Caco-2 (cell line): ENCODE results near the gene NUMA1. TPM values are rescaled to one million over a fixed set of nuclear protein-coding genes. Genes with fewer than 3 reads are reported as not detected.

Experiments used
- BruUV-seq: library from RNA; stranded (reverse); fragments of 400-500 nt; replicated peaks from 2 replicates; lab custom pipeline; 2021; lab: Mats Ljungman, UMichigan
- CTCF ChIA-PET: fragments of 300-600 bp; sonication (Branson Sonifier 250); formaldehyde crosslinking; loops from one replicate; lab custom pipeline; 2022; ENCODE audit warnings: antibody characterized with exemption; lab: Charles Lee
- POLR2A ChIA-PET: fragments of 300-600 bp; sonication (Branson Sonifier 250); formaldehyde crosslinking; loops from one replicate; lab custom pipeline; 2022; ENCODE audit warnings: antibody characterized with exemption; lab: Charles Lee
- DNase-seq, 2 experiments: peaks; one replicate each; pipeline versions ENCODE4 v3.0.0 to v3.0.0-alpha.2; 2020 to 2022
- H3K27me3 ChIP-seq: replicated peaks from 2 replicates; pipeline ENCODE4 v1.6.0; 2011; ENCODE audit warnings: low read length; ENCODE audit not compliant: control insufficient read depth, insufficient read depth
- H3K36me3 ChIP-seq: 2 replicates; pipeline ENCODE4 v1.5.1; 2011; ENCODE audit warnings: low read length; ENCODE audit not compliant: control insufficient read depth, insufficient read depth
- H3K4me1 ChIP-seq: fragments of 250-450 bp; sonication (Bioruptor Pico); 2 replicates; pipeline ENCODE4 v1.5.1; 2020; ENCODE audit warnings: mild to moderate bottlenecking
- H3K4me3 ChIP-seq: 2 replicates; pipeline ENCODE4 v1.5.1; 2011; ENCODE audit warnings: low read depth, mild to moderate bottlenecking, control low read depth, low read length
- H3K9me3 ChIP-seq: fragments of 250-450 bp; sonication (Bioruptor Pico); 2 replicates; pipeline ENCODE4 v1.5.1; 2020; ENCODE audit warnings: mild to moderate bottlenecking, moderate library complexity
- H3K27ac Mint-ChIP-seq: one replicate; pipeline ENCODE4 v1.8.0; 2022; ENCODE audit warnings: mixed read lengths; ENCODE audit not compliant: unreplicated experiment
- H3K27me3 Mint-ChIP-seq: one replicate; pipeline ENCODE4 v1.8.0; 2022; ENCODE audit warnings: mixed read lengths; ENCODE audit not compliant: insufficient read depth, unreplicated experiment
- H3K36me3 Mint-ChIP-seq: one replicate; pipeline ENCODE4 v1.8.0; 2022; ENCODE audit warnings: mild to moderate bottlenecking, mixed read lengths; ENCODE audit not compliant: insufficient read depth, unreplicated experiment
- H3K4me1 Mint-ChIP-seq: one replicate; pipeline ENCODE4 v1.8.0; 2022; ENCODE audit warnings: low read depth, mixed read lengths; ENCODE audit not compliant: unreplicated experiment
- H3K4me3 Mint-ChIP-seq: one replicate; pipeline ENCODE4 v1.8.0; 2022; ENCODE audit warnings: mild to moderate bottlenecking, moderate library complexity, mixed read lengths; ENCODE audit not compliant: unreplicated experiment
- H3K9me3 Mint-ChIP-seq: one replicate; pipeline ENCODE4 v1.8.0; 2022; ENCODE audit warnings: mixed read lengths; ENCODE audit not compliant: unreplicated experiment
- intact Hi-C: fragments of 100-400 bp; cut with micrococcal nuclease; formaldehyde crosslinking; loops from one replicate; pipeline ENCODE4 v1.10.0; 2022; ENCODE audit not compliant: unreplicated experiment
- total RNA-seq: library from RNA; stranded (reverse); gene quantifications from 2 replicates; pipeline ENCODE4 v1.2.3, GENCODE V29; 2022
- TF ChIP-seq, protein P1 (sequence below), 2 experiments: fragments of 200-600 bp in 1 of 2; IDR thresholded peaks; 1 replicate in 1 of 2; 2 replicates in 1 of 2; pipeline versions ENCODE4 v1.5.1 to v1.8.0; 2011 to 2022; ENCODE audit warnings: antibody characterized with exemption in 1 of 2, control low read depth in 1 of 2, inconsistent platforms in 1 of 2, low read depth in 1 of 2, low read length in 1 of 2, mild to moderate bottlenecking in 1 of 2, moderate library complexity in 1 of 2; ENCODE audit not compliant: insufficient read depth in 1 of 2, severe bottlenecking in 1 of 2, unreplicated experiment in 1 of 2

Gene NUMA1
- total RNA-seq, 1 experiment from 2014 or later: 190 TPM

DNA sequence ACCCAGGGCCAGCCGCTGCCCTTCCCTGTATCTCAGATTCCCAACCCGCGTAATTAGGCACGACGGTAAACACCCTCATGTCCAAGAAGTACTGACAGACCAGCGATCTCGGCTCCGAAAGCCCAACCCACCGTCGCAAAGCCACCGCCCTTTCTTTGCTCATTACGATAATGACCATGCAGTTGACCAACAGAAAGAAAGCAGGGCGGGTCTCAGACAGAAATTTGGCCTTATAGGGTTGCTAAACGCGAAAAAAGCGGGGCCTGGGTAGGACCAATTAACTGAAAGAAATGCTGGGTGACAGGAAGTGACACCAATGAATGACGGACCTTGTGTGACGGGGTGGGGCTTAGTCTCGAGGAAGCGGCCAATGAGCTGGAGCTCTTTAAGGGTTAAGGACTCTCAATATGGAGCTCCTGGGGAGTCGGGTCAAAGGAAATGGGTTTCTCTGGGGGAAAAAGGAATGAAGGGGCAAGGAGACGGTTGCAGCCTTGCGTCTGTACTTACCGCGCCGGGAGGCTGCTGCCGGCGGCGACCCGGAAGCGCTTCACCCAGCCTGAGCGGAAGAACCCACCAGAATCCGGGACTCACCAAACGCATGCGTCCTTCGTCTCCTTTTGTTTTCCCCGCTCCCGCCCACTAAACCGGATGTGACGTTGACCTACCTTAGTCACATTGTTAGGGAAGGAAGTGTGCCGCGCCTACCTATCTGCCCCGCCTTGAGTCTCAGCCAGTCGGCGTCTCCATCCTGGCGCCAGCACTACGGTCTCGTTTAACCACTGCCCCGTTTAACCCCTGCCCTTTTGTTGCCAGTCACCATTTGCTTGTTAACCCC is 32.0 kb upstream of the NUMA1 start, which contains the start of gene ANAPC15:
TSS of gene ANAPC15 (minus strand) at position 553 of the 835 bp plus-strand sequence. CDS start 1,419 bp downstream, outside the sequence.
- Histone ChIP-seq H3K36me3 (peaks cover 6% of the 10 kb centered on the region), H3K4me3 (peak within 1 kb of the TSS; percentile 52), H3K9me3 (no peaks in the 10 kb centered on the region), H3K4me1 (peaks cover 9% of the 10 kb centered on the region), H3K27me3 (no peaks in the 10 kb centered on the region)
- BruUV-seq: no TSS peak
- no peaks in the 10 kb centered on the region for H3K27me3 Mint-ChIP-seq
- DNase-seq: peak; percentile 99 to 100
- intact Hi-C loops: loop anchor here (1.0 to 2.0 kb wide), 7 partner anchors 9 to 111 kb away; partner anchors contain the start of genes LAMTOR1, LRRC51 and NUMA1
- H3K4me3 Mint-ChIP-seq: peak within 1 kb of the TSS; percentile 94
- peak within 1 kb of the TSS; percentile 100 for H3K27ac Mint-ChIP-seq
- H3K36me3 Mint-ChIP-seq: peaks cover 20% of the 10 kb centered on the region
- H3K9me3 Mint-ChIP-seq: no peaks in the 10 kb centered on the region
- TF ChIP-seq, protein P1, sequence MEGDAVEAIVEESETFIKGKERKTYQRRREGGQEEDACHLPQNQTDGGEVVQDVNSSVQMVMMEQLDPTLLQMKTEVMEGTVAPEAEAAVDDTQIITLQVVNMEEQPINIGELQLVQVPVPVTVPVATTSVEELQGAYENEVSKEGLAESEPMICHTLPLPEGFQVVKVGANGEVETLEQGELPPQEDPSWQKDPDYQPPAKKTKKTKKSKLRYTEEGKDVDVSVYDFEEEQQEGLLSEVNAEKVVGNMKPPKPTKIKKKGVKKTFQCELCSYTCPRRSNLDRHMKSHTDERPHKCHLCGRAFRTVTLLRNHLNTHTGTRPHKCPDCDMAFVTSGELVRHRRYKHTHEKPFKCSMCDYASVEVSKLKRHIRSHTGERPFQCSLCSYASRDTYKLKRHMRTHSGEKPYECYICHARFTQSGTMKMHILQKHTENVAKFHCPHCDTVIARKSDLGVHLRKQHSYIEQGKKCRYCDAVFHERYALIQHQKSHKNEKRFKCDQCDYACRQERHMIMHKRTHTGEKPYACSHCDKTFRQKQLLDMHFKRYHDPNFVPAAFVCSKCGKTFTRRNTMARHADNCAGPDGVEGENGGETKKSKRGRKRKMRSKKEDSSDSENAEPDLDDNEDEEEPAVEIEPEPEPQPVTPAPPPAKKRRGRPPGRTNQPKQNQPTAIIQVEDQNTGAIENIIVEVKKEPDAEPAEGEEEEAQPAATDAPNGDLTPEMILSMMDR (IDR thresholded peaks at IDR 0.05; ENCODE audit: insufficient read depth in 1 of 2, low read depth in 1 of 2, low read length in 1 of 2, severe bottlenecking in 1 of 2, unreplicated experiment in 1 of 2): no peak
- ChIA-PET CTCF (interaction anchor here (0.6 to 1.9 kb wide), 11 partner anchors 10 to 312 kb away, joined by 3 to 13 read pairs (median 4); no protein-coding TSS in a partner anchor), POLR2A (interaction anchor here (0.5 to 1.8 kb wide), 21 partner anchors 8 to 674 kb away, joined by 3 to 15 read pairs (median 4); partner anchors contain the start of genes FOLR1 and NADSYN1)
- no peaks in the 10 kb centered on the region for H3K4me1 Mint-ChIP-seq

DNA sequence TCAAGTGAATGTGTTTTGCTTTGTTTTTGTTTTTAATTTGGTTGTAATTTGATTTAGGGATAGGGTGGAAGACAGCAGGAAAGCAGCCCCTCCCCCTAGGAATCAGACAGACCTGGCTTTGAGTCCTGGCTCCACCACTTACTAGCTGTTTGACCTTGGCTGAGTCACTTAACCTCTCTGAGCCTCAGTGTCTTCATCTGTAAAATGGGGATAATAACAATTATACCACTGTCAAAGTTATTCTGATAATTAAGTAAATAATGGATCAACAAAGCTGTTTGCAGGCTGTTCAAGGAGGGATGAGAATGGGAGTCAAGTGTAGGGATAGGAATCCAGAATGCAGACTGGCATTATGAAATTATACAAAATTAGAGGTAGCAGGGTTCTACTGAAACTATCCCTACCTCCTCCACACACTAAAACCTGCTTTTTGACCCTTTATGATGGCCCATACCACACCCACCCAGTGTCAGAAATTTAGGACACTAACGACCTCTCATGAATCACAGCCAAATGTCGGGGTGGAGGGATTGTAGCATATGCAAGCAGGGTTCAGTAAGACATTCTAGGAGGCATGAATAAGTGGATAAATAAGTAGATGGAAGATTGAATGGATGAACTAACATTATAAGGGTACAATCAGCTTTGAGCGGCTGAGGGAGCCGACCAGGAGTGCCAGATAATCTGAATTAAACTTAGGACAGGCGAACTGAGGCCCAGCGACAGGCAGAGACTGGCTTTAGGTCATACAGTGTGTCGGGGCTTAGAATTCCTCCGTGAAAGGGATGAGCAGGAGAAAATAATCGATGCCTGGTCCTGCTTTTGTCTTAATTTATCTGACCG is 31.2 kb upstream of the NUMA1 start:
- intact Hi-C loops: loop anchor here (1.0 to 2.0 kb wide), 7 partner anchors 8 to 112 kb away; partner anchors contain the start of genes LAMTOR1, LRRC51 and NUMA1
- TF ChIP-seq, protein P1 (IDR thresholded peaks at IDR 0.05; ENCODE audit: insufficient read depth in 1 of 2, low read depth in 1 of 2, low read length in 1 of 2, severe bottlenecking in 1 of 2, unreplicated experiment in 1 of 2): no peak
- no peaks in the 10 kb centered on the region for H3K27me3 Mint-ChIP-seq
- TSS peak; percentile 80 for BruUV-seq
- H3K27me3 ChIP-seq: no peaks in the 10 kb centered on the region
- no peak for DNase-seq
- H3K4me3 Mint-ChIP-seq: peak overlapping the region; percentile 94
- H3K36me3 Mint-ChIP-seq: peaks cover 20% of the 10 kb centered on the region
- peaks cover 9% of the 10 kb centered on the region for H3K4me1 ChIP-seq
- peak overlapping the region; percentile 100 for H3K27ac Mint-ChIP-seq
- ChIA-PET POLR2A (interaction anchor here (0.5 to 1.8 kb wide), 17 partner anchors 9 to 659 kb away, joined by 3 to 15 read pairs (median 4); partner anchors contain the start of genes FOLR1 and NADSYN1), CTCF (interaction anchor here (1.0 to 1.9 kb wide), 5 partner anchors 11 to 87 kb away, joined by 3 to 13 read pairs (median 9); no protein-coding TSS in a partner anchor)
- peaks cover 6% of the 10 kb centered on the region for H3K36me3 ChIP-seq
- H3K9me3 Mint-ChIP-seq: no peaks in the 10 kb centered on the region
- H3K4me1 Mint-ChIP-seq: no peaks in the 10 kb centered on the region
- H3K4me3 ChIP-seq: peak overlapping the region; percentile 52
- no peaks in the 10 kb centered on the region for H3K9me3 ChIP-seq
